GM23338 (cell line): ENCODE results near the gene CENPK. TPM values are rescaled to one million over a fixed set of nuclear protein-coding genes. Genes with fewer than 3 reads are reported as not detected.

ENCODE experiments used
- ATAC-seq: fragments of 200-7000 bp; cut with Tn5 transposase; 3 replicates; pipeline ENCODE4 v1.9.1; 2020
- DNase-seq: peaks from one replicate; pipeline ENCODE4 v3.0.0-alpha.2; 2015; ENCODE audit warnings: low spot score
- H2AFZ ChIP-seq: fragments of 200-600 bp; sonication (generic); 2 replicates; pipeline ENCODE4 v1.8.0; 2016; ENCODE audit warnings: antibody characterized with exemption, mild to moderate bottlenecking, moderate library complexity
- H3F3A ChIP-seq: fragments of 200-600 bp; sonication (generic); replicated peaks from 2 replicates; pipeline ENCODE4 v1.8.0; 2017; ENCODE audit warnings: antibody characterized with exemption, mixed run types, low read depth
- H3K27ac ChIP-seq: fragments of 200-600 bp; sonication (generic); 2 replicates; pipeline ENCODE4 v1.6.1; 2016; ENCODE audit warnings: low read depth
- H3K27me3 ChIP-seq: fragments of 200-600 bp; sonication (generic); 2 replicates; pipeline ENCODE4 v1.8.0; 2016; ENCODE audit warnings: mild to moderate bottlenecking, mixed run types, moderate library complexity; ENCODE audit not compliant: insufficient read depth
- H3K36me3 ChIP-seq: fragments of 200-600 bp; sonication (generic); 2 replicates; pipeline ENCODE4 v1.8.0; 2016; ENCODE audit warnings: mild to moderate bottlenecking; ENCODE audit not compliant: insufficient read depth
- H3K4me1 ChIP-seq: fragments of 200-600 bp; sonication (generic); 2 replicates; pipeline ENCODE4 v1.8.0; 2016; ENCODE audit warnings: mild to moderate bottlenecking, moderate library complexity; ENCODE audit not compliant: insufficient read depth
- H3K4me2 ChIP-seq: fragments of 200-600 bp; sonication (generic); 2 replicates; pipeline ENCODE4 v1.7.1; 2017; ENCODE audit warnings: mixed run types
- H3K4me3 ChIP-seq: fragments of 200-600 bp; sonication (generic); 2 replicates; pipeline ENCODE4 v1.6.1; 2016; ENCODE audit warnings: mixed run types
- H3K79me2 ChIP-seq: fragments of 200-600 bp; sonication (generic); replicated peaks from 2 replicates; pipeline ENCODE4 v1.8.0; 2017; ENCODE audit warnings: mild to moderate bottlenecking; ENCODE audit not compliant: insufficient read depth
- H3K9me2 ChIP-seq: fragments of 200-600 bp; sonication (generic); 2 replicates; pipeline ENCODE4 v1.8.0; 2017; ENCODE audit not compliant: insufficient read depth
- H4K20me1 ChIP-seq: fragments of 200-600 bp; sonication (generic); replicated peaks from 2 replicates; pipeline ENCODE4 v1.8.0; 2017; ENCODE audit warnings: mild to moderate bottlenecking; ENCODE audit not compliant: insufficient read depth
- H3K27ac Mint-ChIP-seq: 2 replicates; pipeline ENCODE4 v1.8.0; 2020; ENCODE audit warnings: inconsistent platforms, mild to moderate bottlenecking, moderate library complexity, mixed read lengths
- H3K27me3 Mint-ChIP-seq: 3 replicates; pipeline ENCODE4 v1.8.0; 2022; ENCODE audit warnings: low read depth, mild to moderate bottlenecking, moderate library complexity, mixed read lengths, inconsistent platforms; ENCODE audit not compliant: insufficient read depth, poor library complexity
- H3K36me3 Mint-ChIP-seq: 3 replicates; pipeline ENCODE4 v1.8.0; 2021; ENCODE audit warnings: low read depth, mild to moderate bottlenecking, inconsistent platforms, moderate library complexity, mixed read lengths
- H3K4me1 Mint-ChIP-seq: 3 replicates; pipeline ENCODE4 v1.8.0; 2020; ENCODE audit warnings: mild to moderate bottlenecking, inconsistent platforms, mixed read lengths
- H3K4me3 Mint-ChIP-seq: 3 replicates; pipeline ENCODE4 v1.8.0; 2021; ENCODE audit warnings: moderate library complexity, mild to moderate bottlenecking, inconsistent platforms, mixed read lengths
- H3K9me3 Mint-ChIP-seq: 3 replicates; pipeline ENCODE4 v1.8.0; 2020; ENCODE audit warnings: moderate library complexity, mild to moderate bottlenecking, inconsistent platforms, mixed read lengths
- CREB1 ChIP-seq: fragments of 250-450 bp; sonication (Bioruptor Pico); IDR thresholded peaks from 2 replicates; pipeline ENCODE4 v1.5.0; 2020; ENCODE audit warnings: low read depth, mild to moderate bottlenecking, moderate library complexity
- EZH2phosphoT487 ChIP-seq: fragments of 200-600 bp; sonication (generic); IDR thresholded peaks from one replicate; pipeline ENCODE4 v1.8.1; 2018; ENCODE audit warnings: antibody characterized with exemption; ENCODE audit not compliant: unreplicated experiment
- JUNB ChIP-seq: IDR thresholded peaks from one replicate; pipeline ENCODE4 v1.6.1; 2016; ENCODE audit warnings: antibody characterized with exemption; ENCODE audit not compliant: unreplicated experiment
- NANOG ChIP-seq: IDR thresholded peaks from 2 replicates; pipeline ENCODE4 v1.6.1; 2016; ENCODE audit warnings: antibody characterized with exemption, borderline replicate concordance
- POLR2AphosphoS5 ChIP-seq: IDR thresholded peaks from 2 replicates; pipeline ENCODE4 v1.6.1; 2016; ENCODE audit warnings: antibody characterized with exemption, low read depth
- STAT1 ChIP-seq: IDR thresholded peaks from one replicate; pipeline ENCODE4 v1.6.1; 2016; ENCODE audit warnings: antibody characterized with exemption; ENCODE audit not compliant: unreplicated experiment
- ZNF114 ChIP-seq: fragments of 250-450 bp; sonication (Bioruptor Pico); IDR thresholded peaks from 2 replicates; pipeline ENCODE4 v1.5.0; 2020; ENCODE audit warnings: mild to moderate bottlenecking, moderate library complexity
- polyA plus RNA-seq: library from polyadenylated mRNA; unstranded; fragments of >200 nt; fragmentation: Nextera tagmentation; extraction: Ambion mirVana; gene quantifications from 2 replicates; pipeline ENCODE4 v1.2.1, GENCODE V29; 2016
- total RNA-seq: library from RNA; depleted of rRNA; stranded (reverse); fragments of >200 nt; shearing (Covaris generic); gene quantifications from 2 replicates; pipeline ENCODE4 v1.2.3, GENCODE V29; 2014
- TF ChIP-seq, protein P1 (sequence below): IDR thresholded peaks from 2 replicates; pipeline ENCODE4 v1.6.1; 2016; ENCODE audit warnings: antibody characterized with exemption
- TF ChIP-seq, protein P2 (sequence below), 2 experiments: fragments of 200-600 bp in 1 of 2; sonication (generic) in 1 of 2; conservative IDR thresholded peaks; 2 replicates each; pipeline versions ENCODE4 v1.5.1 to v1.6.1; 2016 to 2017; ENCODE audit warnings: antibody characterized with exemption in 2 of 2, low read depth in 2 of 2, mild to moderate bottlenecking in 2 of 2, moderate library complexity in 1 of 2
- TF ChIP-seq, protein P3 (sequence below): fragments of 250-450 bp; sonication (Bioruptor Pico); IDR thresholded peaks from 2 replicates; pipeline ENCODE4 v1.5.0; 2020; ENCODE audit warnings: mild to moderate bottlenecking, moderate library complexity
- TF ChIP-seq, protein P4 (sequence below): IDR thresholded peaks from one replicate; pipeline ENCODE4 v1.6.1; 2018; ENCODE audit warnings: antibody characterized with exemption; ENCODE audit not compliant: unreplicated experiment

Gene CENPK
- total and polyA plus RNA-seq, 2 experiments from 2014 or later, result 50.2 to 137 TPM

DNA sequence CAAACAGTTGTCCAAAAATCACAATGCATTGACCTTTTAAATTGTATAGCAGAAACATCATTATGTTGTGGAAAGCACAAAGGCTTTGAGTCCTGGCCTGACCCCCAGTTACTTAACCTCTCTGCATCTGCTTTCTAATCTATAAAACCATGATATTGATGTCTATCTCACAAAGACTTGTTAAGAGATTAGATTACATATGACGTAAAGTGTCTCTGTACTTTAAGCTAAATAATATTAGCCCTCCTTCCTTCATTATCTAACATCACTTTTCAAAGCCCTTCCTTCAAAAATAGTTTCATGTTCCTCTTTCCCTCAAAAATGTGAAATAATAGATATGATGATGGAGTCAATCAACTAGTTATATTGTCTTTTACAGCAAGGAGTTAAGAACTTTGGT lies 84.6 kb downstream of the CENPK start:
- peaks cover 8% of the 10 kb centered on the region; the same call in 1 of the 2 replicates for H3K27me3 ChIP-seq
- no peak overlapping the region for H2AFZ ChIP-seq
- H3K36me3 Mint-ChIP-seq, result no peaks in the 10 kb centered on the region
- TF ChIP-seq ZNF114, result no peak
- TF ChIP-seq NANOG, result no peak
- TF ChIP-seq, protein P1, sequence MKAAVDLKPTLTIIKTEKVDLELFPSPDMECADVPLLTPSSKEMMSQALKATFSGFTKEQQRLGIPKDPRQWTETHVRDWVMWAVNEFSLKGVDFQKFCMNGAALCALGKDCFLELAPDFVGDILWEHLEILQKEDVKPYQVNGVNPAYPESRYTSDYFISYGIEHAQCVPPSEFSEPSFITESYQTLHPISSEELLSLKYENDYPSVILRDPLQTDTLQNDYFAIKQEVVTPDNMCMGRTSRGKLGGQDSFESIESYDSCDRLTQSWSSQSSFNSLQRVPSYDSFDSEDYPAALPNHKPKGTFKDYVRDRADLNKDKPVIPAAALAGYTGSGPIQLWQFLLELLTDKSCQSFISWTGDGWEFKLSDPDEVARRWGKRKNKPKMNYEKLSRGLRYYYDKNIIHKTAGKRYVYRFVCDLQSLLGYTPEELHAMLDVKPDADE, result no peak
- no peak for TF ChIP-seq POLR2AphosphoS5
- TF ChIP-seq EZH2phosphoT487, result no peak
- TF ChIP-seq, protein P2, sequence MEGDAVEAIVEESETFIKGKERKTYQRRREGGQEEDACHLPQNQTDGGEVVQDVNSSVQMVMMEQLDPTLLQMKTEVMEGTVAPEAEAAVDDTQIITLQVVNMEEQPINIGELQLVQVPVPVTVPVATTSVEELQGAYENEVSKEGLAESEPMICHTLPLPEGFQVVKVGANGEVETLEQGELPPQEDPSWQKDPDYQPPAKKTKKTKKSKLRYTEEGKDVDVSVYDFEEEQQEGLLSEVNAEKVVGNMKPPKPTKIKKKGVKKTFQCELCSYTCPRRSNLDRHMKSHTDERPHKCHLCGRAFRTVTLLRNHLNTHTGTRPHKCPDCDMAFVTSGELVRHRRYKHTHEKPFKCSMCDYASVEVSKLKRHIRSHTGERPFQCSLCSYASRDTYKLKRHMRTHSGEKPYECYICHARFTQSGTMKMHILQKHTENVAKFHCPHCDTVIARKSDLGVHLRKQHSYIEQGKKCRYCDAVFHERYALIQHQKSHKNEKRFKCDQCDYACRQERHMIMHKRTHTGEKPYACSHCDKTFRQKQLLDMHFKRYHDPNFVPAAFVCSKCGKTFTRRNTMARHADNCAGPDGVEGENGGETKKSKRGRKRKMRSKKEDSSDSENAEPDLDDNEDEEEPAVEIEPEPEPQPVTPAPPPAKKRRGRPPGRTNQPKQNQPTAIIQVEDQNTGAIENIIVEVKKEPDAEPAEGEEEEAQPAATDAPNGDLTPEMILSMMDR (conservative IDR thresholded peaks at IDR 0.05; ENCODE audit: low read depth in 2 of 2), result no peak
- TF ChIP-seq STAT1, result no peak
- TF ChIP-seq, protein P3, sequence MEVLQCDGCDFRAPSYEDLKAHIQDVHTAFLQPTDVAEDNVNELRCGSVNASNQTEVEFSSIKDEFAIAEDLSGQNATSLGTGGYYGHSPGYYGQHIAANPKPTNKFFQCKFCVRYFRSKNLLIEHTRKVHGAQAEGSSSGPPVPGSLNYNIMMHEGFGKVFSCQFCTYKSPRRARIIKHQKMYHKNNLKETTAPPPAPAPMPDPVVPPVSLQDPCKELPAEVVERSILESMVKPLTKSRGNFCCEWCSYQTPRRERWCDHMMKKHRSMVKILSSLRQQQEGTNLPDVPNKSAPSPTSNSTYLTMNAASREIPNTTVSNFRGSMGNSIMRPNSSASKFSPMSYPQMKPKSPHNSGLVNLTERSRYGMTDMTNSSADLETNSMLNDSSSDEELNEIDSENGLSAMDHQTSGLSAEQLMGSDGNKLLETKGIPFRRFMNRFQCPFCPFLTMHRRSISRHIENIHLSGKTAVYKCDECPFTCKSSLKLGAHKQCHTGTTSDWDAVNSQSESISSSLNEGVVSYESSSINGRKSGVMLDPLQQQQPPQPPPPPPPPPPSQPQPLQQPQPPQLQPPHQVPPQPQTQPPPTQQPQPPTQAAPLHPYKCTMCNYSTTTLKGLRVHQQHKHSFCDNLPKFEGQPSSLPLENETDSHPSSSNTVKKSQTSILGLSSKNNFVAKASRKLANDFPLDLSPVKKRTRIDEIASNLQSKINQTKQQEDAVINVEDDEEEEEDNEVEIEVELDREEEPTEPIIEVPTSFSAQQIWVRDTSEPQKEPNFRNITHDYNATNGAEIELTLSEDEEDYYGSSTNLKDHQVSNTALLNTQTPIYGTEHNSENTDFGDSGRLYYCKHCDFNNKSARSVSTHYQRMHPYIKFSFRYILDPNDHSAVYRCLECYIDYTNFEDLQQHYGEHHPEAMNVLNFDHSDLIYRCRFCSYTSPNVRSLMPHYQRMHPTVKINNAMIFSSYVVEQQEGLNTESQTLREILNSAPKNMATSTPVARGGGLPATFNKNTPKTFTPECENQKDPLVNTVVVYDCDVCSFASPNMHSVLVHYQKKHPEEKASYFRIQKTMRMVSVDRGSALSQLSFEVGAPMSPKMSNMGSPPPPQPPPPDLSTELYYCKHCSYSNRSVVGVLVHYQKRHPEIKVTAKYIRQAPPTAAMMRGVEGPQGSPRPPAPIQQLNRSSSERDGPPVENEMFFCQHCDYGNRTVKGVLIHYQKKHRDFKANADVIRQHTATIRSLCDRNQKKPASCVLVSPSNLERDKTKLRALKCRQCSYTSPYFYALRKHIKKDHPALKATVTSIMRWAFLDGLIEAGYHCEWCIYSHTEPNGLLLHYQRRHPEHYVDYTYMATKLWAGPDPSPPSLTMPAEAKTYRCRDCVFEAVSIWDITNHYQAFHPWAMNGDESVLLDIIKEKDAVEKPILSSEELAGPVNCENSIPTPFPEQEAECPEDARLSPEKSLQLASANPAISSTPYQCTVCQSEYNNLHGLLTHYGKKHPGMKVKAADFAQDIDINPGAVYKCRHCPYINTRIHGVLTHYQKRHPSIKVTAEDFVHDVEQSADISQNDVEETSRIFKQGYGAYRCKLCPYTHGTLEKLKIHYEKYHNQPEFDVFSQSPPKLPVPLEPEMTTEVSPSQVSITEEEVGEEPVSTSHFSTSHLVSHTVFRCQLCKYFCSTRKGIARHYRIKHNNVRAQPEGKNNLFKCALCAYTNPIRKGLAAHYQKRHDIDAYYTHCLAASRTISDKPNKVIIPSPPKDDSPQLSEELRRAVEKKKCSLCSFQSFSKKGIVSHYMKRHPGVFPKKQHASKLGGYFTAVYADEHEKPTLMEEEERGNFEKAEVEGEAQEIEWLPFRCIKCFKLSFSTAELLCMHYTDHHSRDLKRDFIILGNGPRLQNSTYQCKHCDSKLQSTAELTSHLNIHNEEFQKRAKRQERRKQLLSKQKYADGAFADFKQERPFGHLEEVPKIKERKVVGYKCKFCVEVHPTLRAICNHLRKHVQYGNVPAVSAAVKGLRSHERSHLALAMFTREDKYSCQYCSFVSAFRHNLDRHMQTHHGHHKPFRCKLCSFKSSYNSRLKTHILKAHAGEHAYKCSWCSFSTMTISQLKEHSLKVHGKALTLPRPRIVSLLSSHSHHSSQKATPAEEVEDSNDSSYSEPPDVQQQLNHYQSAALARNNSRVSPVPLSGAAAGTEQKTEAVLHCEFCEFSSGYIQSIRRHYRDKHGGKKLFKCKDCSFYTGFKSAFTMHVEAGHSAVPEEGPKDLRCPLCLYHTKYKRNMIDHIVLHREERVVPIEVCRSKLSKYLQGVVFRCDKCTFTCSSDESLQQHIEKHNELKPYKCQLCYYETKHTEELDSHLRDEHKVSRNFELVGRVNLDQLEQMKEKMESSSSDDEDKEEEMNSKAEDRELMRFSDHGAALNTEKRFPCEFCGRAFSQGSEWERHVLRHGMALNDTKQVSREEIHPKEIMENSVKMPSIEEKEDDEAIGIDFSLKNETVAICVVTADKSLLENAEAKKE (CRISPR knock-in tag), result no peak
- no peak for TF ChIP-seq CREB1
- TF ChIP-seq JUNB, result no peak
- TF ChIP-seq, protein P4, sequence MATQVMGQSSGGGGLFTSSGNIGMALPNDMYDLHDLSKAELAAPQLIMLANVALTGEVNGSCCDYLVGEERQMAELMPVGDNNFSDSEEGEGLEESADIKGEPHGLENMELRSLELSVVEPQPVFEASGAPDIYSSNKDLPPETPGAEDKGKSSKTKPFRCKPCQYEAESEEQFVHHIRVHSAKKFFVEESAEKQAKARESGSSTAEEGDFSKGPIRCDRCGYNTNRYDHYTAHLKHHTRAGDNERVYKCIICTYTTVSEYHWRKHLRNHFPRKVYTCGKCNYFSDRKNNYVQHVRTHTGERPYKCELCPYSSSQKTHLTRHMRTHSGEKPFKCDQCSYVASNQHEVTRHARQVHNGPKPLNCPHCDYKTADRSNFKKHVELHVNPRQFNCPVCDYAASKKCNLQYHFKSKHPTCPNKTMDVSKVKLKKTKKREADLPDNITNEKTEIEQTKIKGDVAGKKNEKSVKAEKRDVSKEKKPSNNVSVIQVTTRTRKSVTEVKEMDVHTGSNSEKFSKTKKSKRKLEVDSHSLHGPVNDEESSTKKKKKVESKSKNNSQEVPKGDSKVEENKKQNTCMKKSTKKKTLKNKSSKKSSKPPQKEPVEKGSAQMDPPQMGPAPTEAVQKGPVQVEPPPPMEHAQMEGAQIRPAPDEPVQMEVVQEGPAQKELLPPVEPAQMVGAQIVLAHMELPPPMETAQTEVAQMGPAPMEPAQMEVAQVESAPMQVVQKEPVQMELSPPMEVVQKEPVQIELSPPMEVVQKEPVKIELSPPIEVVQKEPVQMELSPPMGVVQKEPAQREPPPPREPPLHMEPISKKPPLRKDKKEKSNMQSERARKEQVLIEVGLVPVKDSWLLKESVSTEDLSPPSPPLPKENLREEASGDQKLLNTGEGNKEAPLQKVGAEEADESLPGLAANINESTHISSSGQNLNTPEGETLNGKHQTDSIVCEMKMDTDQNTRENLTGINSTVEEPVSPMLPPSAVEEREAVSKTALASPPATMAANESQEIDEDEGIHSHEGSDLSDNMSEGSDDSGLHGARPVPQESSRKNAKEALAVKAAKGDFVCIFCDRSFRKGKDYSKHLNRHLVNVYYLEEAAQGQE, result no peak
- H3K79me2 ChIP-seq, result no peaks in the 10 kb centered on the region
- no peak overlapping the region for H3K27ac Mint-ChIP-seq
- peaks cover 15% of the 10 kb centered on the region; the same call in 2 of the 3 replicates for H3K4me1 Mint-ChIP-seq
- H3F3A ChIP-seq, result 0 out of 2 replicates have a peak, but pooled peaks cover 2% of the 10 kb centered on the region
- H3K36me3 ChIP-seq, result no peaks in the 10 kb centered on the region
- H3K27me3 Mint-ChIP-seq, result peaks cover 3% of the 10 kb centered on the region
- no peak overlapping the region for H3K4me2 ChIP-seq
- no peaks in the 10 kb centered on the region for H4K20me1 ChIP-seq
- no peak overlapping the region for H3K27ac ChIP-seq
- ATAC-seq, result no peak
- H3K9me2 ChIP-seq, result no peaks in the 10 kb centered on the region
- DNase-seq, result no peak
- peaks cover 32% of the 10 kb centered on the region for H3K4me1 ChIP-seq
- H3K4me3 Mint-ChIP-seq, result no peak overlapping the region
- H3K4me3 ChIP-seq, result no peak overlapping the region
- H3K9me3 Mint-ChIP-seq, result no peaks in the 10 kb centered on the region
